ENCODE results near the gene ARHGEF12.

The ARHGEF12 gene

DNA sequence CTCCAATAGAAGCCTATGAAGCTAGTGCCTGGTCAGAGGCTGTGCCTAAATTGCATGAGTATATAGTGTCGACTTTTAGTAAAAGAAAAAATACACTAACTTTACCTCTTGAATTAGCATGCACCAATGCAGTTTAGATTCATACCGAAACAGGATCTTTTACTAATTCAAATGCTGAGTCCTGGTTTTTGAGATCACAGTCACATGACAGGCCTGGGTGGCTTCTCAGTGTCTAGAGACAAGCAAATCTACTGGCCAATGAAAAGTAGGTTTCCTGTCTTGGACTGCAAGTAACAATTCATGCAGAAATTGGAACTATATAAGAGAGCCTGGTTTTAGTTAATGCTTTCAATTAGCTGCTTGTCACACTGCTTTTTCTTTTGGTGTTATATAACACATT lies 7.2 kb downstream of the ARHGEF12 start:
- no peaks in the 10 kb centered on the region for H3K9me3 ChIP-seq
- H3K27ac ChIP-seq, result no peak overlapping the region
- H3K27me3 ChIP-seq, result peaks cover 100% of the 10 kb centered on the region
- no peak overlapping the region for H3K4me3 ChIP-seq (ENCODE audit: low read depth in 1 of 2, low read length in 1 of 2)
- H3K36me3 ChIP-seq, result no peaks in the 10 kb centered on the region
- TF ChIP-seq, protein P1, sequence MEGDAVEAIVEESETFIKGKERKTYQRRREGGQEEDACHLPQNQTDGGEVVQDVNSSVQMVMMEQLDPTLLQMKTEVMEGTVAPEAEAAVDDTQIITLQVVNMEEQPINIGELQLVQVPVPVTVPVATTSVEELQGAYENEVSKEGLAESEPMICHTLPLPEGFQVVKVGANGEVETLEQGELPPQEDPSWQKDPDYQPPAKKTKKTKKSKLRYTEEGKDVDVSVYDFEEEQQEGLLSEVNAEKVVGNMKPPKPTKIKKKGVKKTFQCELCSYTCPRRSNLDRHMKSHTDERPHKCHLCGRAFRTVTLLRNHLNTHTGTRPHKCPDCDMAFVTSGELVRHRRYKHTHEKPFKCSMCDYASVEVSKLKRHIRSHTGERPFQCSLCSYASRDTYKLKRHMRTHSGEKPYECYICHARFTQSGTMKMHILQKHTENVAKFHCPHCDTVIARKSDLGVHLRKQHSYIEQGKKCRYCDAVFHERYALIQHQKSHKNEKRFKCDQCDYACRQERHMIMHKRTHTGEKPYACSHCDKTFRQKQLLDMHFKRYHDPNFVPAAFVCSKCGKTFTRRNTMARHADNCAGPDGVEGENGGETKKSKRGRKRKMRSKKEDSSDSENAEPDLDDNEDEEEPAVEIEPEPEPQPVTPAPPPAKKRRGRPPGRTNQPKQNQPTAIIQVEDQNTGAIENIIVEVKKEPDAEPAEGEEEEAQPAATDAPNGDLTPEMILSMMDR (IDR thresholded peaks at IDR 0.05), result no peak
- H3K4me1 ChIP-seq (ENCODE audit: control insufficient read depth in 1 of 2, insufficient read depth in 1 of 2, low read depth in 1 of 2, low read length in 1 of 2), result peaks cover 0 to 5% of the 10 kb centered on the region in 2 experiments

GRCh38 chr11:120344302-120345004 lies 8.2 kb downstream of the ARHGEF12 start:
- peaks cover 100% of the 10 kb centered on the region for H3K27me3 ChIP-seq
- H3K4me3 ChIP-seq (ENCODE audit: low read depth in 1 of 2, low read length in 1 of 2), result no peak overlapping the region
- TF ChIP-seq, protein P1 (IDR thresholded peaks at IDR 0.05), result no peak
- H3K36me3 ChIP-seq, result no peaks in the 10 kb centered on the region
- H3K4me1 ChIP-seq (ENCODE audit: control insufficient read depth in 1 of 2, insufficient read depth in 1 of 2, low read depth in 1 of 2, low read length in 1 of 2), result peaks cover 0 to 5% of the 10 kb centered on the region in 2 experiments
- no peaks in the 10 kb centered on the region for H3K9me3 ChIP-seq
- no peak overlapping the region for H3K27ac ChIP-seq

- Histone ChIP-seq H3K27me3 (peaks cover 99% of the 10 kb centered on the region), H3K9me3 (no peaks in the 10 kb centered on the region), H3K27ac (no peak overlapping the region), H3K4me3 (ENCODE audit: low read depth in 1 of 2, low read length in 1 of 2) (no peak overlapping the region), H3K4me1 (ENCODE audit: control insufficient read depth in 1 of 2, insufficient read depth in 1 of 2, low read depth in 1 of 2, low read length in 1 of 2) (peaks cover 0 to 5% of the 10 kb centered on the region in 2 experiments), H3K36me3 (no peaks in the 10 kb centered on the region)
- TF ChIP-seq, protein P1 (IDR thresholded peaks at IDR 0.05), result no peak
Measured at GRCh38 chr11:120346233-120346632, 10.0 kb downstream of the ARHGEF12 start.

GRCh38 chr11:120350637-120351036 lies 14.4 kb downstream of the ARHGEF12 start:
- H3K36me3 ChIP-seq, result no peaks in the 10 kb centered on the region
- H3K27me3 ChIP-seq, result peaks cover 97% of the 10 kb centered on the region
- no peak overlapping the region for H3K27ac ChIP-seq
- H3K9me3 ChIP-seq, result no peaks in the 10 kb centered on the region
- H3K4me1 ChIP-seq (ENCODE audit: control insufficient read depth in 1 of 2, insufficient read depth in 1 of 2, low read depth in 1 of 2, low read length in 1 of 2), result no peaks in the 10 kb centered on the region
- TF ChIP-seq, protein P1 (IDR thresholded peaks at IDR 0.05), result no peak
- no peak overlapping the region for H3K4me3 ChIP-seq (ENCODE audit: low read depth in 1 of 2, low read length in 1 of 2)

DNA sequence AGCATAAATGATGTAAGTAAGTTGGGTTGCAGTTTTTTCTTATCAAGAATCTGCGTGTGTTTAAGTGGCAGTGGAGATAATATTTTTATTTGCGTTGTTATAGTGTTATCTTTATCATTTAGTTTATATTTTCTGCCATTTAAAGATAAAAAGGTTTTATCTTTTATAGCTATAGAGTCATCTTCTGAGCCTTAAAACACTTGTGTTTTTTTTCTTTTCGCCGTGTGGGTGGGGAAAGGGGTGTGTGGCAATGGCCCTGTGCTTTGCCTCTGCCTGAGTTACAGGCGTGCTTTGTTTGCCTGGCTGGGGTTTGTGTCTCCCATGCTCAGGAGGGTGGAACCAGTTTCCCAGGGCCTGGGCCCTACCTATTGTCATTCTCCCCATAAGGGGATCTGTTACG lies 16.2 kb downstream of the ARHGEF12 start:
- Histone ChIP-seq H3K27me3 (peaks cover 97% of the 10 kb centered on the region), H3K4me3 (ENCODE audit: low read depth in 1 of 2, low read length in 1 of 2) (no peak overlapping the region)

More for the DNA sequence above, 16.2 kb downstream of the ARHGEF12 start:
- no peaks in the 10 kb centered on the region for H3K4me1 ChIP-seq (ENCODE audit: control insufficient read depth in 1 of 2, insufficient read depth in 1 of 2, low read depth in 1 of 2, low read length in 1 of 2)
- no peaks in the 10 kb centered on the region for H3K9me3 ChIP-seq
- TF ChIP-seq, protein P1 (IDR thresholded peaks at IDR 0.05), result no peak
- no peaks in the 10 kb centered on the region for H3K36me3 ChIP-seq
- H3K27ac ChIP-seq, result no peak overlapping the region
